ENCODE results near the gene LMNA.

GRCh38 chr1:156090138-156090839, 24.2 kb upstream of the LMNA start:
- TF ChIP-seq CTCF (IDR thresholded peaks at IDR 0.05): no peak
- TF ChIP-seq POLR2AphosphoS5 (IDR thresholded peaks at IDR 0.05): no peak

Measured in stomach (tissue), 4 donors.